ENCODE results near the gene MYCBP. TPM values are rescaled to one million over a fixed set of nuclear protein-coding genes. Genes with fewer than 3 reads are reported as not detected.

MYCBP gene
- total RNA-seq, 2 donors from 2014 or later: 12.2 to 14.0 TPM

DNA sequence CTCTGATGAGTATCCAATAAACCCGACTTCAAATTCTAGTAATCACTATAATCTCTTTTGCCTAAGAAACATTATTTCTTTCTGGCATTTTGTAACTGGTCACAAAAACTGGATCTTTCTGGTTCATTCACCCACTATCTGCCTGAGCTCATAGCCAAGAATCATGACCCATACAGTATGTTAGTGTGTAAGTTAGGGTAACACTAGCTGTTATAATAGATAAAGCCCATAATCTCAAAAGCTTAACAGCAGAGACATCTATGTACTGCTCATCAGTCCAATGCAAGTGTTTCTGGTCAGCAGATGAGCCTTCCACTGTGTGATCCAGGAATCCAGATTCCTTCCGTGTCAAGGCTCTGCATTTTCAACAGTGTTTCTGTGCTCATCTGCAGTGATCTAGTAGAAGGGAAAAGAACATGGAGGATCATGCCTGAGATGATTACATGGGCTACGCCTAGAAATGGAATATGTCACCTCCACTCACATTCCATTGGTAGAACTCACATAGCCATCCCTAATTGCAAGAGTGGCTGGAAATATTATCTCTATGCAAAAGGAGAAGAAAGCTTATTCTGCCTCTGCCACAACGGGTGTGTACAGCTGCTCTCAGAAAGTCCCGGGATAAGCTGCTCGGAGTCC lies 41.3 kb downstream of the MYCBP start:
- H3K27ac ChIP-seq: no peak overlapping the region
- 62 to 68% methylated on average over 6 of the region's 6 CpGs for WGBS, 2 donors
- no peak for DNase-seq
- H3K27me3 ChIP-seq: no peaks in the 10 kb centered on the region
- H3K36me3 ChIP-seq (replicated peaks in 1 of 2; ENCODE audit: insufficient read depth in 1 of 2, low read depth in 2 of 2): no peaks in the 10 kb centered on the region
- no peak overlapping the region for H3K4me3 ChIP-seq
- ATAC-seq: no peak
- no peaks in the 10 kb centered on the region for H3K4me1 ChIP-seq
- no peaks in the 10 kb centered on the region for H3K9me3 ChIP-seq
- no peak for TF ChIP-seq POLR2A (IDR thresholded peaks at IDR 0.05)
- intact Hi-C loops (cut with DNase I): loop anchor here (10.0 kb wide), 1 partner anchor 797 kb away; no protein-coding TSS in a partner anchor

- DNase-seq (no peak), ATAC-seq (no peak)
- no peaks in the 10 kb centered on the region for H3K9me3 ChIP-seq
- no peaks in the 10 kb centered on the region for H3K27me3 ChIP-seq
- H3K36me3 ChIP-seq (replicated peaks in 1 of 2; ENCODE audit: insufficient read depth in 1 of 2, low read depth in 2 of 2): no peaks in the 10 kb centered on the region
- WGBS, 2 donors: 0 to 18% methylated on average over 1 of the region's 1 CpG
- no peak overlapping the region for H3K27ac ChIP-seq
- H3K4me3 ChIP-seq: no peak overlapping the region
- TF ChIP-seq, protein P1, sequence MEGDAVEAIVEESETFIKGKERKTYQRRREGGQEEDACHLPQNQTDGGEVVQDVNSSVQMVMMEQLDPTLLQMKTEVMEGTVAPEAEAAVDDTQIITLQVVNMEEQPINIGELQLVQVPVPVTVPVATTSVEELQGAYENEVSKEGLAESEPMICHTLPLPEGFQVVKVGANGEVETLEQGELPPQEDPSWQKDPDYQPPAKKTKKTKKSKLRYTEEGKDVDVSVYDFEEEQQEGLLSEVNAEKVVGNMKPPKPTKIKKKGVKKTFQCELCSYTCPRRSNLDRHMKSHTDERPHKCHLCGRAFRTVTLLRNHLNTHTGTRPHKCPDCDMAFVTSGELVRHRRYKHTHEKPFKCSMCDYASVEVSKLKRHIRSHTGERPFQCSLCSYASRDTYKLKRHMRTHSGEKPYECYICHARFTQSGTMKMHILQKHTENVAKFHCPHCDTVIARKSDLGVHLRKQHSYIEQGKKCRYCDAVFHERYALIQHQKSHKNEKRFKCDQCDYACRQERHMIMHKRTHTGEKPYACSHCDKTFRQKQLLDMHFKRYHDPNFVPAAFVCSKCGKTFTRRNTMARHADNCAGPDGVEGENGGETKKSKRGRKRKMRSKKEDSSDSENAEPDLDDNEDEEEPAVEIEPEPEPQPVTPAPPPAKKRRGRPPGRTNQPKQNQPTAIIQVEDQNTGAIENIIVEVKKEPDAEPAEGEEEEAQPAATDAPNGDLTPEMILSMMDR (IDR thresholded peaks at IDR 0.05): no peak
- TF ChIP-seq POLR2A (IDR thresholded peaks at IDR 0.05): no peak
- no peaks in the 10 kb centered on the region for H3K4me1 ChIP-seq
- intact Hi-C loops (cut with DNase I): no loop called here
Observed at GRCh38 chr1:38829368-38829767, 43.8 kb downstream of the MYCBP start.

GRCh38 chr1:38827318-38827717 lies 45.8 kb downstream of the MYCBP start:
- no peaks in the 10 kb centered on the region for H3K27me3 ChIP-seq
- no peak overlapping the region for H3K4me3 ChIP-seq
- TF ChIP-seq, protein P1 (IDR thresholded peaks at IDR 0.05): no peak
- no peak for TF ChIP-seq POLR2A (IDR thresholded peaks at IDR 0.05)
- H3K27ac ChIP-seq: no peak overlapping the region
- no peaks in the 10 kb centered on the region for H3K9me3 ChIP-seq
- no peak for DNase-seq
- 45 to 53% methylated on average over 2 of the region's 2 CpGs for WGBS, 2 donors
- ATAC-seq: no peak
- H3K36me3 ChIP-seq (replicated peaks in 1 of 2; ENCODE audit: insufficient read depth in 1 of 2, low read depth in 2 of 2): no peaks in the 10 kb centered on the region
- no peaks in the 10 kb centered on the region for H3K4me1 ChIP-seq
- intact Hi-C loops (cut with DNase I): no loop called here

DNA sequence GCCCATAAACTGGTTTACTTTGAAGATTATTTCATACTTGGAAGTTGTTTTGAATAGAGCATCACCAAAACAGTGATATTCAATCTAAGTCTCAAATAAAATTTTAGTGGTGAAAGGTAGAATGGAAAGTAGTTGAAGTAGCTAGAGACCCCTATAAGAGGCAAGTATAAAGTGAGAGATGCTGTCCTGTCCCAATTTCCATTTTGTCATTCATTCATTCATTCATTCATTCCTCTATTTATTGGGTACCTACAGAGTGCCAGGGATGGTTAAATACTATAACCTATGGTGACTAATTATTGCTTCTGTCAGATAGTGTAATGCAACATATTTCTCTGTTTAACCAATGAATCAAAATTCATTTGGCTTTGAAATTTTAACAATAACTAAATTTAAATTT lies 46.3 kb downstream of the MYCBP start:
- Histone ChIP-seq H3K4me3 (no peak overlapping the region), H3K27me3 (no peaks in the 10 kb centered on the region), H3K9me3 (no peaks in the 10 kb centered on the region), H3K4me1 (no peaks in the 10 kb centered on the region), H3K27ac (no peak overlapping the region), H3K36me3 (replicated peaks in 1 of 2; ENCODE audit: insufficient read depth in 1 of 2, low read depth in 2 of 2) (no peaks in the 10 kb centered on the region)
- intact Hi-C loops (cut with DNase I): no loop called here
- ATAC-seq (no peak), DNase-seq (no peak)
- TF ChIP-seq, protein P1 (IDR thresholded peaks at IDR 0.05): no peak

DNA sequence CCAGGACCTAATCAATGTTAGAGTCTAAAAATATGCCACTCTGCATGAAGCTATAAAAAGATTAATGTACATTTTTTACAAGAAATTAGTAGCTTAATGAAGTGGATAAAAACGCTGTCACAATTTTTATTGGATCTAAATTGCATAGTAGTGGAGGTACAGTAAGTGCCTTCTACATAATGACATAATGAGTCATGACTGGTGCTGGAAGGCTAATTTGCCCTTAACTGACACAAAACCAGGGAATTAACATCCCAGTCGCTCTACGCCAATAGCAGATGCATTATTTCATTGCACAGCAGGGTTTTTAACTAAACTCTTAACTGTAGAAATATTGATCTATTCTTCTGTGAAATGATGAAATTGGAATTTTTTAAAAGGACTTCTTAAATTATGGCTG lies 46.9 kb downstream of the MYCBP start:
- WGBS, 2 donors: 32 to 41% methylated on average over 3 of the region's 3 CpGs
- DNase-seq: no peak
- no peaks in the 10 kb centered on the region for H3K4me1 ChIP-seq
- no peak overlapping the region for H3K4me3 ChIP-seq
- intact Hi-C loops (cut with DNase I): no loop called here
- no peaks in the 10 kb centered on the region for H3K9me3 ChIP-seq
- H3K27me3 ChIP-seq: no peaks in the 10 kb centered on the region
- H3K36me3 ChIP-seq (replicated peaks in 1 of 2; ENCODE audit: insufficient read depth in 1 of 2, low read depth in 2 of 2): no peaks in the 10 kb centered on the region
- TF ChIP-seq, protein P1 (IDR thresholded peaks at IDR 0.05): no peak
- no peak for TF ChIP-seq POLR2A (IDR thresholded peaks at IDR 0.05)
- no peak overlapping the region for H3K27ac ChIP-seq
- ATAC-seq: no peak

Data from body of pancreas (tissue), 4 donors.